Prostate gland (tissue), 2 donors: ENCODE results near the gene BMP7. TPM values are rescaled to one million over a fixed set of nuclear protein-coding genes. Genes with fewer than 3 reads are reported as not detected.
A peak's percentile ranks its signal among the peaks of the same experiment; 100 is the strongest.

Experiments
- DNase-seq: peaks from one replicate; pipeline ENCODE4 v3.0.0-alpha.2; 2019; ENCODE audit warnings: low spot score
- H3K27ac ChIP-seq, 2 donors: fragments of 200-600 bp; sonication (generic); 2 replicates each; pipeline ENCODE4 v1.5.1; 2017 to 2019
- H3K27me3 ChIP-seq: fragments of 200-600 bp; sonication (generic); replicated peaks from 2 replicates; pipeline ENCODE4 v1.5.1; 2019; ENCODE audit not compliant: insufficient read depth
- H3K36me3 ChIP-seq, 2 donors: fragments of 200-600 bp; sonication (generic); 1 replicate in 1 of 2; 2 replicates in 1 of 2; pipeline versions ENCODE4 v1.5.1 to v1.8.1; 2017 to 2019
- H3K4me1 ChIP-seq: fragments of 200-600 bp; sonication (generic); replicated peaks from 2 replicates; pipeline ENCODE4 v1.5.1; 2019
- H3K4me3 ChIP-seq, 2 donors: fragments of 200-600 bp; sonication (generic); 2 replicates each; pipeline ENCODE4 v1.5.1; 2017 to 2019
- H3K9me3 ChIP-seq: fragments of 200-600 bp; sonication (generic); 2 replicates; pipeline ENCODE4 v1.5.1; 2017
- CTCF ChIP-seq, 4 experiments: fragments of 200-600 bp in 2 of 4; fragments of 450-650 bp in 2 of 4; sonication (generic) in 2 of 4; IDR thresholded peaks; 1 replicate in 3 of 4; 2 replicates in 1 of 4; pipeline ENCODE4 v1.5.1; 2016 to 2019; ENCODE audit warnings: antibody characterized with exemption in 4 of 4, mild to moderate bottlenecking in 2 of 4, moderate library complexity in 2 of 4
- POLR2A ChIP-seq: fragments of 450-650 bp; IDR thresholded peaks from one replicate; pipeline ENCODE4 v1.6.1; 2016; ENCODE audit warnings: antibody characterized with exemption, mild to moderate bottlenecking
- POLR2AphosphoS5 ChIP-seq: sonication (generic); formaldehyde crosslinking; IDR thresholded peaks from one replicate; pipeline ENCODE4 v1.6.1; 2017; ENCODE audit warnings: antibody characterized with exemption
- WGBS: methylation state at CpG from one replicate; pipeline ENCODE4 v1.1.5; 2018; 5-methylcytosine and 5-hydroxymethylcytosine counted together
- intact Hi-C: fragments of 100-400 bp; cut with DNase I; formaldehyde crosslinking; loops from one replicate; pipeline ENCODE4 v1.14.2; 2022
- total RNA-seq, 2 donors: library from RNA; depleted of rRNA; stranded (reverse); fragments of >200 nt; gene quantifications; one replicate each; pipeline ENCODE4 v1.1.0, GENCODE V29; 2016

The BMP7 gene
- total RNA-seq, 2 donors from 2014 or later, result 10.5 to 16.8 TPM

- DNase-seq, result no peak
- H3K36me3 ChIP-seq, result no peaks in the 10 kb centered on the region
- intact Hi-C loops, result no loop called here
- no peak for TF ChIP-seq POLR2AphosphoS5
- no peak for TF ChIP-seq POLR2A
- TF ChIP-seq CTCF (IDR thresholded peaks at IDR 0.05), result no peak
- no peak overlapping the region for H3K4me3 ChIP-seq
- H3K4me1 ChIP-seq, result peaks cover 4% of the 10 kb centered on the region
- H3K9me3 ChIP-seq, result no peaks in the 10 kb centered on the region
- 48% methylated on average over 8 of the region's 8 CpGs for WGBS
- no peaks in the 10 kb centered on the region for H3K27me3 ChIP-seq
- H3K27ac ChIP-seq, result no peak overlapping the region
Measured at GRCh38 chr20:57289391-57290177, 23.1 kb upstream of the BMP7 start.

- WGBS, result 32% methylated on average over 16 of the region's 16 CpGs
- Histone ChIP-seq H3K4me3 (no peak overlapping the region), H3K27ac (no peak overlapping the region), H3K4me1 (peaks cover 4% of the 10 kb centered on the region), H3K9me3 (no peaks in the 10 kb centered on the region), H3K27me3 (no peaks in the 10 kb centered on the region), H3K36me3 (no peaks in the 10 kb centered on the region)
- intact Hi-C loops, result no loop called here
- TF ChIP-seq POLR2A (no peak), CTCF (IDR thresholded peaks at IDR 0.05) (no peak), POLR2AphosphoS5 (no peak)
- DNase-seq, result no peak
Measured at GRCh38 chr20:57288651-57289277, 22.3 kb upstream of the BMP7 start.

GRCh38 chr20:57287901-57288300, 21.5 kb upstream of the BMP7 start:
- H3K9me3 ChIP-seq, result no peaks in the 10 kb centered on the region
- no peak for TF ChIP-seq POLR2A
- TF ChIP-seq POLR2AphosphoS5, result no peak
- no peak for TF ChIP-seq CTCF (IDR thresholded peaks at IDR 0.05)
- WGBS, result 33% methylated on average over 6 of the region's 6 CpGs
- no peak overlapping the region for H3K4me3 ChIP-seq
- H3K4me1 ChIP-seq, result peaks cover 4% of the 10 kb centered on the region
- H3K27ac ChIP-seq, result no peak overlapping the region
- DNase-seq, result no peak
- H3K36me3 ChIP-seq, result no peaks in the 10 kb centered on the region
- H3K27me3 ChIP-seq, result no peaks in the 10 kb centered on the region
- intact Hi-C loops, result no loop called here

- intact Hi-C loops, result no loop called here
- 18% methylated on average over 14 of the region's 14 CpGs for WGBS
- no peaks in the 10 kb centered on the region for H3K9me3 ChIP-seq
Measured at GRCh38 chr20:57287007-57287880, 20.8 kb upstream of the BMP7 start.

More at GRCh38 chr20:57287007-57287880, 20.8 kb upstream of the BMP7 start:
- no peaks in the 10 kb centered on the region for H3K27me3 ChIP-seq
- H3K4me3 ChIP-seq, result no peak overlapping the region
- DNase-seq, result no peak
- TF ChIP-seq POLR2AphosphoS5 (peak; percentile 17), CTCF (IDR thresholded peaks at IDR 0.05) (no peak)
- H3K27ac ChIP-seq, result no peak overlapping the region
- no peaks in the 10 kb centered on the region for H3K36me3 ChIP-seq
- peaks cover 4% of the 10 kb centered on the region for H3K4me1 ChIP-seq
